Activated B cell treated with CpG ODN at 0.5 μM for 24 hours (primary cell): Measurements from ENCODE around the gene EIF2A. TPM values are rescaled to one million over a fixed set of nuclear protein-coding genes. Genes with fewer than 3 reads are reported as not detected.
A peak's percentile ranks its signal among the peaks of the same experiment; 100 is the strongest.

Experiments
- ATAC-seq: fragments of 200-7000 bp; cut with Tn5 transposase; one replicate; pipeline ENCODE4 v1.10.0; 2021; ENCODE audit warnings: low read depth, mild to moderate bottlenecking, moderate library complexity
- CTCF ChIA-PET: fragments of 350-600 bp; sonication (Branson Sonifier 250); formaldehyde crosslinking; loops from one replicate; lab custom pipeline; 2021; ENCODE audit warnings: antibody characterized with exemption; lab: Charles Lee
- POLR2A ChIA-PET: fragments of 350-600 bp; sonication (Branson Sonifier 250); formaldehyde crosslinking; loops from one replicate; lab custom pipeline; 2021; ENCODE audit warnings: antibody characterized with exemption; lab: Charles Lee
- DNase-seq: peaks from one replicate; pipeline ENCODE4 v3.0.0; 2022
- H3K27ac Mint-ChIP-seq: one replicate; pipeline ENCODE4 v1.8.0; 2020; ENCODE audit warnings: mixed read lengths
- H3K27me3 Mint-ChIP-seq: one replicate; pipeline ENCODE4 v1.8.0; 2021; ENCODE audit warnings: mixed read lengths
- H3K36me3 Mint-ChIP-seq: one replicate; pipeline ENCODE4 v1.8.0; 2021; ENCODE audit warnings: low read depth, mixed read lengths
- H3K4me1 Mint-ChIP-seq: one replicate; pipeline ENCODE4 v1.8.0; 2021; ENCODE audit warnings: mixed read lengths
- H3K4me3 Mint-ChIP-seq: one replicate; pipeline ENCODE4 v1.8.0; 2020; ENCODE audit warnings: mild to moderate bottlenecking, mixed read lengths
- H3K9me3 Mint-ChIP-seq: one replicate; pipeline ENCODE4 v1.8.0; 2020; ENCODE audit warnings: mixed read lengths
- CTCF ChIP-seq: fragments of 200-600 bp; IDR thresholded peaks from one replicate; pipeline ENCODE4 v1.8.0; 2022; ENCODE audit warnings: antibody characterized with exemption, mild to moderate bottlenecking
- intact Hi-C: fragments of 100-400 bp; cut with micrococcal nuclease; formaldehyde crosslinking; loops from one replicate; pipeline ENCODE4 v1.15.1; 2024
- total RNA-seq: library from RNA; stranded (reverse); gene quantifications from 2 replicates; pipeline ENCODE4 v1.2.3, GENCODE V29; 2022

Gene EIF2A
- total RNA-seq, 1 donor from 2014 or later = 109 TPM

GRCh38 chr3:150567328-150567727 lies 20.7 kb downstream of the EIF2A start:
- Mint-ChIP-seq H3K27ac (no peak overlapping the region), H3K27me3 (no peaks in the 10 kb centered on the region), H3K9me3 (no peaks in the 10 kb centered on the region), H3K4me1 (no peaks in the 10 kb centered on the region), H3K4me3 (no peak overlapping the region), H3K36me3 (peaks cover 67% of the 10 kb centered on the region)
- DNase-seq (no peak), ATAC-seq (no peak)
- CTCF ChIA-PET = no interaction called here
- intact Hi-C loops = loop anchor here (2.0 kb wide), 1 partner anchor 13 kb away; no protein-coding TSS in a partner anchor
- TF ChIP-seq CTCF = no peak
- POLR2A ChIA-PET = no interaction called here

GRCh38 chr3:150577855-150578254 lies 31.3 kb downstream of the EIF2A start:
- H3K4me1 Mint-ChIP-seq = peaks cover 8% of the 10 kb centered on the region
- CTCF ChIA-PET = interaction anchor here (1.8 kb wide), 1 partner anchor 126 kb away, joined by 3 read pairs; the partner anchor contains the start of gene ERICH6
- ATAC-seq (no peak), DNase-seq (no peak)
- no peaks in the 10 kb centered on the region for H3K27me3 Mint-ChIP-seq
- no peak for TF ChIP-seq CTCF
- intact Hi-C loops = no loop called here
- H3K4me3 Mint-ChIP-seq = no peak overlapping the region
- peaks cover 72% of the 10 kb centered on the region for H3K36me3 Mint-ChIP-seq
- no peak overlapping the region for H3K27ac Mint-ChIP-seq
- no peaks in the 10 kb centered on the region for H3K9me3 Mint-ChIP-seq
- POLR2A ChIA-PET = no interaction called here

DNA sequence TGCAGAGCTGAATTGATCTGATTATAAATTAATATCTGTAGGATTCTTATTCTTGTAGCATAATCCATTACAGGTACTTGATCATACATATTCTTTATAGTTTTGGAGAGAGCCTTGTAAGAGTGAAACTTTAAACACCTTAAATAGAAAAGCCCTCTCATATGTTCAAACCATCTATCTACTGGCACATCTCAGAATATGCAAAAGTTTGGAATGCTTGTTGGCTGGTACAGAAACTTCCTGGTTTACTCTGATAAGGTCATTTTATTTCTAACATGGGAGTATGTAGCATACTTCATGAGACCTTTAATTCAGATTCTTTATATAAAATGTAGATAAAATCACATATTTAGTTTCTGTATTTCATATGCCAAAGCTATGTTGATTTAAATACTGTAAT lies 34.6 kb downstream of the EIF2A start:
- Mint-ChIP-seq H3K27ac (no peak overlapping the region), H3K9me3 (no peaks in the 10 kb centered on the region), H3K36me3 (peaks cover 70% of the 10 kb centered on the region), H3K27me3 (no peaks in the 10 kb centered on the region), H3K4me1 (peaks cover 7% of the 10 kb centered on the region), H3K4me3 (no peak overlapping the region)
- ATAC-seq = no peak
- intact Hi-C loops = loop anchor here (2.0 kb wide), 1 partner anchor 14 kb away; no protein-coding TSS in a partner anchor
- ChIA-PET CTCF (no interaction called here), POLR2A (no interaction called here)
- DNase-seq = no peak
- no peak for TF ChIP-seq CTCF

DNA sequence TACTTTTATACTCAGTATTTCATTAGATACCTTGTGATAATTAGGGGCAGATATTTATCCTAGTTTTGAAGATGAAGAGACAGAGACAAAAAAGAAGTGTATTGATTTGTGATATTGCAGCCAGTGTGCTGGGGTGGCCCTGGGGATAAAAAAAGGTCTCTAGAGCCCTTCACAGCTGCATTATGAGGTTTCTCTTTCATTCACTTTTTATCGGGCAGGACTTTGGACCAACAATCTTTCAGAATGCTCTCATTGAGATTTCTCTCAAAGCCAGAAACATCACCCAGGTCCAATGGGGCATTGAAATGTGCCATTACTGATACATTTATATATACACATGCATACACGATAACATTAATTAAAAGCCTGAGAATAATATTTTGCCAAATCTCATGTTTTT lies 36.0 kb downstream of the EIF2A start:
- Mint-ChIP-seq H3K9me3 (no peaks in the 10 kb centered on the region), H3K36me3 (peaks cover 59% of the 10 kb centered on the region), H3K27ac (peak overlapping the region; percentile 12), H3K4me3 (no peak overlapping the region), H3K27me3 (no peaks in the 10 kb centered on the region), H3K4me1 (peaks cover 7% of the 10 kb centered on the region)
- TF ChIP-seq CTCF = no peak
- DNase-seq (no peak), ATAC-seq (no peak)
- CTCF ChIA-PET = no interaction called here
- intact Hi-C loops = loop anchor here (2.0 kb wide), 1 partner anchor 16 kb away; no protein-coding TSS in a partner anchor
- POLR2A ChIA-PET = interaction anchor here (0.7 to 1.0 kb wide), 2 partner anchors 20 to 121 kb away, joined by 4 to 7 read pairs; partner anchors contain the start of genes ERICH6 and SELENOT

DNA sequence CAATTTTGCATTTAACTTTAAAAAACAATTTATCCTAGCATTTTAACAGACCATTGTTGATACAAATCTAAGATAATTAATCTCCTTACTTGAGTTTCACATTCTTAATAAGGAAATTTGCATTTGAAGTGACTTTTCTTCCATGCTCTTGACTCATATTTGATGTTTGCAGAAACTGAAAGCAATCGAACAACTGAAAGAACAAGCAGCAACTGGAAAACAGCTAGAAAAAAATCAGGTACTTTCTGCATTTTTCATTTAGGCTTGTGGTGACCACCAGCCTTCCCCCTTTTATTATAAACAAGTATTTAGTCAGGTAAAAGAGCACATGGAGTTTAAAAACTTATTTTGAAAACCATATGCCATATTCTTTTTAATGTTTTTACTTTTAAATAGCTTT lies 36.4 kb downstream of the EIF2A start:
- ChIA-PET POLR2A (interaction anchor here (0.7 to 1.6 kb wide), 3 partner anchors 11 to 121 kb away, joined by 4 to 7 read pairs (median 4); partner anchors contain the start of genes ERICH6 and SELENOT), CTCF (no interaction called here)
- intact Hi-C loops = loop anchor here (2.0 kb wide), 1 partner anchor 16 kb away; no protein-coding TSS in a partner anchor
- ATAC-seq (no peak), DNase-seq (no peak)
- H3K27ac Mint-ChIP-seq = no peak overlapping the region
- no peaks in the 10 kb centered on the region for H3K9me3 Mint-ChIP-seq
- H3K36me3 Mint-ChIP-seq = peaks cover 57% of the 10 kb centered on the region
- peaks cover 7% of the 10 kb centered on the region for H3K4me1 Mint-ChIP-seq
- H3K27me3 Mint-ChIP-seq = no peaks in the 10 kb centered on the region
- no peak for TF ChIP-seq CTCF
- H3K4me3 Mint-ChIP-seq = no peak overlapping the region
